CD4-positive, alpha-beta T cell treated with Interleukin-17A for 1 hour (primary cell): ENCODE data around the gene SLX4IP.

Experiments used
- DNase-seq: peaks from one replicate; pipeline ENCODE4 v3.0.0-alpha.2; 2020

SLX4IP gene

DNA sequence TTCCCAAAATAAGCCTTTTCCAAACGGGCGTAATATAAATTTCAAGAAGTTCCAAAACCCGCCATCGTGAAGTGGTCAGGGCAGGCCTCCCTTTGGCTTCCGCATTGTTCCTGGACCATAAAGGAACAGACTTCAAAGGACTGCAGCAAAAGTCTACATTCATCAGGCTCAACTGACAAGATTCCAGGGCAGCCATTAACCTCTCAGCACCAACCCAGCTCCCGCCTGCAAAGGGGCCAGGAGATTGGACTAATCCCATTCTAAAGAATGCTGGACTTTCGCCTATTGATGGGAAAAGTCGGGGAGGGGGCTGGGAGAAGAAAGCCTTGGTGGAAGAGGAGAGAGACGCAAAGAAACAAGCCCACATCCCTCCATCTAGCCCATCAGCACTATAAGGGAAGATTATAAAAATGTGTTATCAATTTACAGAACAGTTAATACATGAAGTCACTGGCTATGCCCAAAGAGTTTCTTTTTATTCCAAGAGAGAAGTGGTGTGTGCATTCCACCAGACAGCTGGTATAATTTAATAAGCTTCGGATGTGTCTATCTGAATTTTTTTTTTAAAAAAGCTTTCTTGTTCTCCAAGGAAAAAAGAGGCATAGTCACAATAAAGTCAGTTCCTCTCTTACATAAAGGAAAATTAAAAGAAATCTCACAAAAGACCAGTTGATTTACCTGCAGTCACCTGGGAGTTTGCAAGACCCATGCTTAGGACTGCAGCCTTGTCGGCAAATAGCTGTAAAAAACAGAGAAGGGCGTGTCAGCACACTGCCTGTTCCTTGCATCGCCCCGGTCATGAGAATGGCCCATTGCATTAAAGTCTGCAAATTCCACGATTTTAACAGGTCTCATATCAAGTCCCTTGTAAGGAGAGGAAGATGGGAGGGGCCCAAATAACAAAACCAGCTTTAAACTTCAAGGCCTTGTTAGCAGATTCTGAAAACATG lies 220.9 kb downstream of the SLX4IP start:
- no peak for DNase-seq

DNA sequence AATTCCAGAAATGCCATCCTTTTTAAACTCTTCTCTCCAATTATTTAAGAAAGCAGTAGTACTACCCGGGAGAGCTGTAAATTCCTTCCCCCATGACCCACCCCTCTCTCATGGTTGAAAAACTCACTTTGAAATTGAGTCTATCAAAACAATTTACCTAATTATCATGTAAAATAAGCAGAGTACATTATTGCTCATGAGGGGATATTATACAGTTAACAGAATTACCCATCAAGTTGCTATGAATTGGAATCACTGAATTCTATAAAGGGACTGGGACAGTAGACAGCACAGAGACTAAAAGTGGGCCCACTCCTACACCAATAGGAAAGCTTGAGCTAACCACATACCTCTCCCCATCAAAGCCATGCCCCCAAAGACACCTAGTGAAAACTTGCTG lies 222.3 kb downstream of the SLX4IP start:
- DNase-seq, result no peak

DNA sequence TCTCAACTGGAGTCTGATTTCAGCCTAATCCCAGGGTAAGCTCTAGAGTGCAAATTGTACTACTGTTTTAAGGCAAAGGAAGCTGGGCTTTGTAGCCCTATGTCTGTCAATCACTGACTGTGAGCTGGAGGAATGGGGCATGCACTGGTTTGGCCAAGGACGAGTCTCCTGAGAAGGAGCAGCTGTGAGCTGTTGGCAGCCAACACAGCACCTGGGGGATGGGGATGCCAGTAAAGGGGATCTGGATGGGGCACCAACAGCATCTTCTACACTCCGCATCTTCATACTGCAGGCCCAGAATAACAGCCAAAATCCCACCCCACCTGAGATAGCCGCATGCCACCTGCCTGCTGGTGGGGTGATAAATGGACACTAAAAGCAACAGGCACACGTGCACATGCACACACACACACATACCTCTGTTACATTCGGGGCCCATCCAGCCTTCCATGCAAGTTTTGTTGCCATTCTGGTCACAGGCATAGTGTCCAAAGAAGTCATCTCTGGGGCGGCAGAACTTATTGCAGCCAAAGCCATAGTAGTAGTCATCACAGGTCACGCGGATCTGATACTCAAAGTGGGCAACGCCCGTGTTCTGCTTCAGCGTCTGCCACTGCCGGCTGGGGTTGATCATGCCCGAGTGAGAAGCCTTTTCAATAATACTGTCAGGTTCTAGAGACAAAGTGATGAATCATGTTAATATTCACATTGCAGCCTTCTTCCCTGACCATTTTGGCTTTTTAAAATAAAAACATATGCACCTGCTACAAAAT lies 223.1 kb downstream of the SLX4IP start:
- no peak for DNase-seq

DNA sequence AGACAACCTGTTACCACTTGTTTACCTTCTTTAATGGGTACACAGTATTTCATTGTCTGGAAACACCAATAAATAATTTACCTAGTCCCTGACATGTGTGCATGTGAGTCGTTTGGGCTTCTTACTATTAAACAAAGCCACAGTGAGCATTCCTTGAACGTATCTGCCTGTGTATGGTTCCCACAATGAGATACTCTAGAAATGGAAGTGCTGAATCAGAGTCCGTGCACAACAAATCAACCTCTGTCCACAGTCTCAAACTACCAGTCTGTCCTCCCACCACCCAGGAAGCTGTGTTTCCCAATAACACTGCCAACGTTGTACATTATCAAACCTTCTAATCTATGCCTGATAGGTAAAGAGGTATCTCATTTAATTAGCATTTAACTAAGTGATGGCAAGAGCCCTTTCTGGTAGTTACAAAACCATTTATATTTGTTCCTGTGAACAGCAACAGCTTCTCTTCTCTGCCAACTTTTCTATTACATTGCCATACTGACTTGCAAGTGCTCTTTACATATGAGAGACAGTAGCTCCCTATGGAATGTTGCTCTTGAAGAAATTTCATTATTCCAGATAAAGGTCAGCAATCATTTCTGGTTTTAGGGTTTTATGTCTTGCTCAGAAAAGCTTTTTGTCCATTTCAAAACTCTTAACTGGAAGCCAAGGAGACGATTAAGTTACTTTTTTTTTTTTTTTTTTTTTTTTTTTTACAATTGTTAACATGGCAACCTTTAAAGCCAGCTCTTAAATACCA lies 223.9 kb downstream of the SLX4IP start:
- DNase-seq, result no peak

DNA sequence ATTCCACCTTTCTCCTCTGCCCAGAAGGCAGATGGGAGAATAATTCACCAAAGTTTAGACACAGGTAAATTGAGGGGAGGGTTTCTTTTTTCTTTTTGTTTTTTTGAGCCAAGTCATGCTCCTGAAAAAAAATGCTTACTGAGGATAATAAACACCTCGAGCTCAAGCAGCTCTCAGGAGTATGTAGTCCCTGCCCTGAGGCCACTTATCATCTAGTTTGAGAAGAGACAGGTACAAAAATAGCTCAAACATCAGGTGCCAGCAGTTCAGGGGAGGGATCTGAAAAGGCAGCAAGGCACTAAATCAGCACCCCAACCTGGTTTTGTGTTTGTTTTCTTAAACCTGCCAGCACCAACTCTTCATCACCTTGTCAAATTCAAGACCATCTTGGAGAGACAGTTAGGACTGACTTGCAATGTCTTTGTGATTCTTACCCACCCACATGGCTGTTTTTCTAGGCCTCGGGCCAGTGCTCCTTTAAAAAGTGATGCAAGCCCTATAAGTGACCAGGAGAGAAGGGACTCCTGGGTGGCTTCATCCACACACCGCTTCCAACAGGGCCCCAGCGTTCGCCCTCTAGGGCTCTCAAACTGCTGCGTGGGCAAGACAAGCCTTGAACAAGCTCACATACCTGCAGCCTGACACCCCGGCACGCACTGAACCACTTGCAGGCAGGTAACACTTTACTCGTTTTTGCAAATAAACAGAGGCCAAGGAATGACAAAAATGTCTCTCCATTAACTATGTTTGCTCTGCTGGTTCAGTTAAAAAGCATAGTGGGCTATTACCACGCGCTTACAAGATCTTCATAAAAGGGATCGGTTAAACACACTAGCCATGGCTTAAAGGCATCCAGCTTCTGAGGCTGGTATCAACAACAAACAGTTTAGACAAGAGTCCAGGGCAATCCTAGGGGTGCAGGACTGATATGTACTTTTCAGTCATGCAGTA lies 224.8 kb downstream of the SLX4IP start:
- no peak for DNase-seq

DNA sequence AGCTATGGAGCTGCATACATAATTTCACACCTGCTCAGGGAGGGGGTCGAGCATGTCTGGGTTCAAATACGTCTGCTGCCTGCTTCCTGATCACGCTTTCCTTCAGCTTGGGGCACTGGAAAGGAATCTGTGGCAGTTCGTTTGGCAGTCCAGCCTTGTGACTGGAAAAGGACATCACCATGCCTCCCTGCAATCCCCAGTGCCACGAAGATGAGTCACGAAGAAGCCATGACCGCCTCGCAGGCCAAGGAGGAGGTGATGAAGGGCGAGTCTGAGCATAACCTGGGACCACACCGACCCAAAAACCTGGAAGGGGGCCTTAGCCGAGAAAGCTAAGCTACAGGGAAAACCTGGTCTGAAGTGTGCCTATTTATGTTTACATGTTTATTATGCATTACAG lies 225.6 kb downstream of the SLX4IP start:
- DNase-seq, result no peak

DNA sequence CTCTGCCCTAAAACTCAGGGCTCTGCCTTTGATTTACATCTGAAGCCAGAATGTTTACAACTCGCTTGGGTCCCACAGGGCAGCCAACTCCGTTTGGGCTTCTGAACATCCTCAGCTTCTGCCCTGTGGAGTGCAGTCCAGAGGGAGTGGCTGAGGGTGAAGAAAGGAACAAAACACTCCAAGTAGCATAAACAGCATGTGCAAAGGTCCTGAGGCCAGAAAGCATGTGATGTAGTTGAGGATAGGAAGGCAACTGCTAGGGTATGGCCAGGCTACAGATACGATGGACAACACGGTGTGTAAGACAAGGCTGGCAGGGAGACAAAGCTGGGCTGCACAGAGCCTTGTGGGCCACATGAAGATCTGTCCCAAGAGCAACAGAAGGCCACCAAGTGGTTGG lies 226.2 kb downstream of the SLX4IP start:
- DNase-seq, result no peak

DNA sequence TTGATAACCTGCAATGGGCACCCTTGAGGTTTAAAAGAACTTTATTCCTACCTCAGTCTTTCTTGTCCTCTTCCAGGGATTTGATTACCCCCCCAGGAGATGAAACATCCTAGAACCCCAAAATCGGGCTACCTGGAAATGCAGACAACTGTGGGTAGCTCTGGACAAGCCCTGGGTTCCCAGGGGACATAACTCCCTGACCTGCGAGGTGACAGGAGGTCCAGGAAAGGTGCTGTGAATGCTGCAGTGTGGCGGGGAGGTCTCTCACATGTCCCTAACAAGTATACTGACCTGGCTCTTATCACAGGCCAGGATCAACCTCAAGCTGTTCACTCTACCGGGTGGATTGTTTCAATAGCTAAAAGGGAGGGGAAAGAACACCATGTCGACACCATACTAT lies 227.0 kb downstream of the SLX4IP start:
- no peak for DNase-seq

DNA sequence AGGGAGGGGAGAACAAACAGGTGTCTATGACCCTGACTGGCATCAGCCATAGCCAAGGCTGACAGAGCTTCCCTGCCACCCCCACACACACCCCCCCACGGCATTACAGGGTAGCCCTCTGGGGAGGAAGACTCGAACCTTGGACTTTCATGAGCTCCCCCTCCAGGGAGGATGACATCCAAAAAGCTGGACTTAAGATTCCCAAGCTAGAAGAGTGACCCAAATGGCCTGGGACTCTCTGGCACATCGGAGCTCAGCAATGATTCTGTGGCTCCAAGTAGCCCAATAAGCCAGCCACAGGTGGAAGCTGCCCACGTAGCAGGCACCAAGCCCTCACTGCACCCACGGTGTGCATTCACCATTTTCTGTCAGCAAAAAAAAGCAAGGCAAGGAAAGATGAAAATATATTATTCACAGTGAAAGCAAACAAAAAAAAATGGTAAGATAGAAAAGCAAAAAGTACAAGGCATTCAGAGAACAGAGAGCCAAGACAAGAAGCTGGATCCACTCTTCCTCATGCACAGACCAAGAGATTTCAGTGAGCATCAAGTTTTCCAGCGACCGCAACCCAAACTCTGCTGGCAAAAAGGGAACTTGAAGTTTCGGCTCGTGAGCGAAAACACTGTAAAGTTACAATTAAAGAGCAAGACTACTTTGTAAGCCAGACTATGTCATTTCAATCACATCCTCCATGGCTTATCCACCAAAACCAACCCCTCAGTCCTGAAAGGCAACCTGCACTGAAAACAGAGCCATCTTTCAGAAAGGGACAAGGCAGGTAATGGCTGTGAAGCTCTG lies 227.8 kb downstream of the SLX4IP start:
- DNase-seq, result no peak

DNA sequence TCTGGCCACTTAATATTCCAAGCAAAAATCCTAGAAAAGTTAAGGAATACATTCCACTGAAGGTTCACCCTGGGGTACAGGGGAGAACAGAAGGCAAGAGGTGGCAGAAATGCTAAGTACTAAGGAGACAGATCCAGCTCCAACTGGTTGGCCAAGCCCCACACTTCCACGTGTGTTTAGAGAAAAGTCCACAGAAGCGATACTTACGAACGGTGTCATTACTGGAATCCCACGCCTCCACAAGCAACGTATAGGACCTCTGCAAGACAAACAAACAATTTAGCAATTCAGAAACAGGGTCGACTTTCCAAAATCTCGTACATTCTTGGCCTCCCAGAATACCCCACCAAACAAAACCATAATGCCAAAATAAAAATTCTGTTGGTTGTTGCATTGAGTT lies 228.7 kb downstream of the SLX4IP start:
- no peak for DNase-seq

DNA sequence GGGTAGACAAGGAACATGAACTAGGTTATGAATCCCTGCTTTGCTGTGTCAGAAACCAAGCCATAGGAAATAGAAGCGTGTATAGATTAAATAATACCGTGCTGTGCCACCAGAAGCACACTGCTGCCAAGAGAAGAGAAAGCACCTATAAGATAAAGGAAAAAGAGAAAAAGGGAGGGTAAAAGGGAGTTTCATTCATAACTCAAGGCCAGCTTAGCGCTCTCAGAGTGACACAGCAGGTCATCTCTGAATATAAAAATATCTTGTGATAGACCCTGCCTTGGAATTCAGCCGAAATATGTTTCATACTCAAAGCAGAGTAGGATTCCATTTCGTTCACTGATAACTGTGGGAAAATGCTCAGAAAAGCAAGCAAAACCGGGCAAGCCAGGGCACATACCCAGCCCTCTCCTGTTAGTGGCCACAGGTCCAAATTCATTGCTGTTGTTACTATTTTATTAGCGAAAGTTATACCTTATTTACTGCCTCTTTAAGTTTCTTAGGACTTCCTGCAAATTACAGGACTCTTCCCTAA lies 230.0 kb downstream of the SLX4IP start:
- DNase-seq, result no peak

DNA sequence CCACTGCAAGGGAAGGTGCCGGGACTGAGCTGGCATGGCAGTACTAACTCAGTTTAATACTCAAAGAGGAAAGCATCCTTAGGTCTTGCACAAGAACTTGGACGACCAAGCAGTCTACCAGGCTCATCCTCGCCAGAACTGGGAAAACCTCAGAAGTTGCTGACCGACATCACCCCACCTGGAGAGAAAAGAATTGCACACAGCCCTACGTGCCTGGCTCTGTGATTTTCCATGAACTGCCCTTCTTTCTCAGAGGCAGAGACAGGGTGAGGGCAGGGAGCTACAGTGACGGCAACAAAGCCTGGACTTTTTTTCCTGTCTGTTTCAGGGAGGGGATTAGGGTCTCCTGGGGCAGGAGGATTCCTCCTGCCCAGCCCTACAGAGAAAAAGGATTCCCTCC lies 230.7 kb downstream of the SLX4IP start:
- DNase-seq, result no peak

DNA sequence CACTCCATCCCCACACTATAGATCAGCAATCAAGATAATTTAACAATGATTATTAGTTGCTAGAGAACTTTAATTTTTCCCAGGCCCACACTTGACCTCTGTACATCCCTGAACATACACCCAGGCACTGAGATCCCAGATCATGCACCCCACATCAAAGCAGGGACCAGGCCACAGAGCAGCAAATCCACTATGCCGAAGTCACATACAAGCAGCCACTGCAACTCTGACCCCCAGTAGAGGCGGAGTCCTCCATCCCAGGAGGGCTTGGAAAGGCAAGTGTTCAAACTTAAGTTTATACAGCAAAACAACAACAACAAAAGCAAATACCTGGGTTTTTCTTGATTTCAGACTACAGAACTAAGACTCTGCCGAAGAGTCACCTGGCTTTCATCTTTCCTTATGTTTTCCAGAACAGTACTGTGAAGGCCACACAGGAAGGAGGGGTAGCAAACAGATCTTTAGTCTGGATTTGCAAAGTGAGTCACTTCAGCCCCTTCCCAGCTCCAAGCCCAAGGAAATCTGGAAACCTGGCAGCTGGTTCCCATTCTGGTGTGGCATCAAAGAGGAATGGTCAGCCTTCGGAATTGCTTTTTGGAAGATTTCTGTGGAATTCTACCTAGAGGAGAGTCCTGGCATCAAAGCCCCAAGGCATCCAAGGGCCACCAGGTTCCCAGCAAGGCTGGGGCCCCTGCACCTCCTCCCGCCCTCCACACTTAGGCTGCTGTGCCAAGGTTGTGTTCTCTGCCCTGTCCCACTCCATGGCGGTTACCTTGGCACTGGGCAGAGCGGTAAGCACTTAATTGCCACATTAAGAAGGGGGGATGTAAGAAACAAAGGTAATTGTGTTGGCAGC lies 231.3 kb downstream of the SLX4IP start:
- no peak for DNase-seq

DNA sequence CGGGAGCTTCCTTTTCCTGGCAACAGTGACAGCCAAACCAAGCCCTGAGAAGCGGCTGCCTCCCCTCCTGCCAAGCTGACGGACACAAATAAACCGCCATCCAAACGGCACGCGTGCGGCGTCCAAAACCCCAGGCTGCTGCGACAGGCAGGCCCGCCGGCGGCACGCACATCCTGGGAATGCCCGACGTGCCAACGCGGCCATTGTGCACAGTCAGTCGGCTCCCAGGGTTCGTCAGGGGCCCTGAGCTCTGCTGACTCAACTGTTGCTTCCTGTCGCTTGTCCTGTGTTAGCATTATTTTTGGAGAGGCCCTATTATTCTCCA lies 231.9 kb downstream of the SLX4IP start:
- no peak for DNase-seq

DNA sequence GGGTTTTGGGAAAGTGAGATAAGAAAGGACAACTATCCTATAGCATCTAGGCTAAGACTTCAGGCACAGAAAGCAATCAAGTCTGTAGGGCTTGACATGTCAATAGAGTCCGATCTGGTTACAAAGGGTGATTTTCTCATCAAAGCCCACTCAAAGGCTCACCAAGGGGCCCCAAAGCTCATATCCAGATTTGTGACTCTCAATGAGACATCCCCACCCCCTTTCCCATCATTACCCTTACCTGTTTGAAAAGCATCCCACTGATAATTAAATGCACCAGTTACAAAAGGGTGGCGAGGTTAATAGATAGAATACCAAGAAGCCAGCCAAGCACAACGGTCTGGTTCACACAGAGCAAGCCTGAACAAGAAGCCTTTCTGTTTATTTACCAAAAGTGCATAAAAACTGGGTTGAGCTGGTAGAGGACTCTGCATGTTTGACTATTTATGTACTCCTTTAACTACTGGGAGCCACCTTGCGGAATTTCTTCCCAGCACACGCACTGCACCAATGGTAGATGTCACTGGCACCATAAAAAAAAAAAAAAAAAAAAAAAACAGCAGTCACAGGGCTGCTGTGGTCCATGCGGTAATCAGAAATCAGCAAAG lies 232.6 kb downstream of the SLX4IP start:
- no peak for DNase-seq

DNA sequence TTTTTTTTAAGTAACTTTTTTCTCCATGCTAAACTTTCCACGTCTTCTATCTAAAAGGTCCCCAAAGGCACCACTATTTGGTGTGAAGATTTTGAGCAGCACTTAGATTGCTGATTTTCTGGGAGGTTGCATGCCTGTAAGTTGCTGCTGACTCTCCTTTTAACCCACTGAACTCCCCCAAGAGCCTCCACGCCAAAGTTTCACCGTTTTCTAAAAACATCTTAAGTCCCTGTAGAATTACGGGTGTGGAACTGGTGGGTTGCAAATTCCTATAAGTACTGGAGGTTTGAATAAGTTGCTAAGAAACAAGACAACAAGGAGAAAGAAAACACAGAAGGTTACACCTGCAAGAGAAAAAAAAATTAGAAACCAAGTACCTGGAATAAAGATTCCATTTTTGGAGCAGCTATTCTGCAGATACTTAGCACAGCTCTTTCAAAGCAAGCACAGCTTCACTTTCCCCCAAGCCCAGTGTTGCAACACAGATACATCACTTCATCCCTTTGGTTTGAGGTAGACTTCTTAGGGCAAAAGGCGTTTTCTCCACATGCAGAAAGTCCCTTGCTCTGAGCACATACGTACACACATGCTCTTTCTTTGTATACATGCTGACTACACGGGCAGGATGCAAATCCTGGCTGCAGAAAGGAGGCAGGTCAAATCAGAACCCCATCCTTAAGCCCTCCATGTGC lies 233.7 kb downstream of the SLX4IP start:
- DNase-seq, result no peak

DNA sequence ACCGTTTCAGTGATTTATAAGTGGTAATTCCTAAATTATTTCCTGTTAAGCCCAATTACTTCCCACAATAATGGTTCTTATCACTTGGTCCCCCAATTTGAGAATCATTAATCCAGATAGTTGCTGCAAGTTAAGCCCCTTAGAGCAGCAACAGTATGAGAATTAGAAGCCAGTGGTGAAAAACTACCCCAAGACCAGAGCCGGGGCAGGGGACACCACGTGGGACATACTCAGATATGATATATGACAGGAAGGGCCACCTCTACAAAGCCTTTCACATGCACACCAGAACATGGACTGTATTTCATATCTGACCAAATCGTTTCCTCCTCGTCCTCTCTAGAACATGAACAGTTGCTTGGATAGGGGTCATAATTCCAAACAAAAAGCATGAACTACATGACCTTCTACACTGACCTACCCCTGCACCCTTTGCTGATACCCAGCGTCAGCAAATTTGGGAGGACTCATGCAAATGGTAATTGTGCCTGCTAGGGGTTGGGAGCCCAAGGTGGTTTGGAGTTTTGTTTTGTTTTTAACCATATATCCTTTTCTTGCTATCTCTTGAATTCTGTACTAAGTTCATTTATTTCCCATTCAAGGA lies 234.8 kb downstream of the SLX4IP start:
- no peak for DNase-seq

DNA sequence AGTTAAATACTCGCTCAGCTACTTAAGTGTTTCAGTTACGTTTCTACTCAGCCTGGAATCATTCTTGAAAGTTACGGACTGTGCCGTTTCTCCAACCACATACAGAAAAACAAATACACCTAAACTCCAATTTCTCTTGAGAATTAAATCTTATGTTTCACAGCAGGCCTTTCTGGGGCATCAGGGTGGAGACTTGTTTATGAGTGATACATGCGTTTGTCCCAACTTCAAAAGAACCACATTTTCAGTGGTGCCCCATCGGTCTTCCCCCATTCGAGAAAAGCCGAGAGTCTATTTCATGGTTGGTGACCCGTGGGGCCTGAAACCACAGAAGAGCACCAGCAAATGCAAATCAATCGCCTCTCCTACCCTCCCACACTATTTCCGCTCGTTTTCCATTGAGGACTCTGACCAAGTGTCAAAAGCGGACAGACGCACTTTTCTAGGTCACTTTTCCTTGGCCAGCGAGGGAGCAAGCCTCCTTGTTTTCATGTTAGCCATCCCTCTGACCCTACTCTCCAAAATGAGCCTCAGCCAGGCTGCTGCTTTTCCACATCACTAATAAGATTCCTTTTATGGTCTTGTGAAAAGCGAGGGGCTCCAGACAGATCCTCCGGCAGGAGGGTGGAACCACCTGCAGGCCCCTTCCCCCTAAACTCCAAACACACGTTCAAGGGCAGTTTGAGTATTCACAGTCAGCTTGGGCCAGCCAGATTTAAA lies 235.6 kb downstream of the SLX4IP start:
- DNase-seq, result no peak
